HCT116 (cell line): Measurements from ENCODE around the gene ZNF605. TPM values are rescaled to one million over a fixed set of nuclear protein-coding genes. Genes with fewer than 3 reads are reported as not detected.

ENCODE experiments used
- ATAC-seq: fragments of 200-7000 bp; cut with Tn5 transposase; 2 replicates; pipeline ENCODE4 v1.9.1; 2020; ENCODE audit warnings: mild to moderate bottlenecking, moderate library complexity
- BruUV-seq: library from RNA; stranded (reverse); fragments of 400-500 nt; replicated peaks from 2 replicates; lab custom pipeline; 2021; lab: Mats Ljungman, UMichigan
- CTCF ChIA-PET: fragments of 300-600 bp; sonication (Branson Sonifier 250); formaldehyde crosslinking; loops from one replicate; lab custom pipeline; 2021; ENCODE audit warnings: antibody characterized with exemption; lab: Charles Lee
- POLR2A ChIA-PET: fragments of 300-600, 350-600 bp; sonication (Branson Sonifier 250); formaldehyde crosslinking; loops from one replicate; lab custom pipeline; 2021; ENCODE audit warnings: antibody characterized with exemption; lab: Charles Lee
- RAD21 ChIA-PET, 2 experiments: fragments of 300-600 bp; sonication (Branson Sonifier 250); formaldehyde crosslinking; loops; one replicate each; lab custom pipeline; 2023; ENCODE audit warnings: low total read pairs in 2 of 2; ENCODE audit not compliant: uncharacterized antibody in 2 of 2, unreplicated experiment in 2 of 2, low non-redundant PET in 1 of 2; lab: Charles Lee
- DNase-seq: peaks from one replicate; pipeline ENCODE4 v3.0.0-alpha.2; 2010; ENCODE audit warnings: low read depth, low spot score
- H2AFZ ChIP-seq: fragments of 200-600 bp; shearing (Covaris generic), sonication (generic); 2 replicates; pipeline ENCODE4 v1.6.1; 2017; ENCODE audit warnings: low read depth, mixed run types, mixed read lengths, antibody characterized with exemption, low read length; ENCODE audit not compliant: poor library complexity, severe bottlenecking
- H3K27ac ChIP-seq: 2 replicates; pipeline ENCODE4 v1.5.1; 2012; ENCODE audit warnings: low read depth, low read length
- H3K27me3 ChIP-seq: fragments of 200-600 bp; sonication (generic); 2 replicates; pipeline ENCODE4 v1.6.1; 2016; ENCODE audit warnings: mixed run types, low read length, mixed read lengths; ENCODE audit not compliant: insufficient read depth
- H3K36me3 ChIP-seq, 2 experiments: fragments of 200-500 bp in 1 of 2; fragments of 200-600 bp in 1 of 2; sonication (Bioruptor generic) in 1 of 2; sonication (generic) in 1 of 2; 2 replicates each; pipeline versions ENCODE4 v1.5.1 to v1.6.1; 2014 to 2016; ENCODE audit warnings: low read length in 2 of 2, inconsistent platforms in 1 of 2, mixed read lengths in 1 of 2, mixed run types in 1 of 2; ENCODE audit not compliant: insufficient read depth in 2 of 2, control insufficient read depth in 1 of 2
- H3K4me1 ChIP-seq, 2 experiments: fragments of 200-600 bp in 1 of 2; sonication (generic) in 1 of 2; 2 replicates each; pipeline versions ENCODE4 v1.5.1 to v1.6.1; 2012 to 2017; ENCODE audit warnings: low read length in 2 of 2, inconsistent platforms in 1 of 2, mild to moderate bottlenecking in 1 of 2, mixed read lengths in 1 of 2, mixed run types in 1 of 2, moderate library complexity in 1 of 2; ENCODE audit not compliant: insufficient read depth in 2 of 2, control insufficient read depth in 1 of 2
- H3K4me2 ChIP-seq: fragments of 200-600 bp; sonication (generic); 2 replicates; pipeline ENCODE4 v1.6.1; 2017; ENCODE audit warnings: mixed run types, low read length, mixed read lengths
- H3K4me3 ChIP-seq, 2 experiments: fragments of 200-600 bp in 1 of 2; sonication (generic) in 1 of 2; replicated peaks in 1 of 2; 2 replicates each; pipeline ENCODE4 v1.5.1; 2011 to 2016; ENCODE audit warnings: low read length in 2 of 2, control low read depth in 1 of 2, low read depth in 1 of 2, mild to moderate bottlenecking in 1 of 2, mixed read lengths in 1 of 2, mixed run types in 1 of 2
- H3K79me2 ChIP-seq: fragments of 200-600 bp; sonication (generic); 2 replicates; pipeline ENCODE4 v1.6.1; 2017; ENCODE audit warnings: mild to moderate bottlenecking, mixed run types, low read length, moderate library complexity, mixed read lengths; ENCODE audit not compliant: insufficient read depth
- H3K9ac ChIP-seq: fragments of 200-600 bp; sonication (generic); 2 replicates; pipeline ENCODE4 v1.6.1; 2016; ENCODE audit warnings: low read length, mixed read lengths
- H3K9me2 ChIP-seq: fragments of 200-600 bp; sonication (generic), shearing (Covaris generic); 2 replicates; pipeline ENCODE4 v1.6.1; 2017; ENCODE audit warnings: mixed run types, mild to moderate bottlenecking, moderate library complexity; ENCODE audit not compliant: insufficient read depth
- H3K9me3 ChIP-seq, 2 experiments: fragments of 200-500 bp in 1 of 2; fragments of 200-600 bp in 1 of 2; sonication (Bioruptor generic) in 1 of 2; sonication (generic) in 1 of 2; 2 replicates each; pipeline ENCODE4 v1.6.1; 2014 to 2017; ENCODE audit warnings: low read length in 2 of 2, mixed read lengths in 2 of 2, inconsistent platforms in 1 of 2, low read depth in 1 of 2, mild to moderate bottlenecking in 1 of 2, mixed run types in 1 of 2, moderate library complexity in 1 of 2; ENCODE audit not compliant: control insufficient read depth in 1 of 2, insufficient read depth in 1 of 2
- H4K20me1 ChIP-seq: fragments of 200-600 bp; sonication (generic), shearing (Covaris generic); 2 replicates; pipeline ENCODE4 v1.6.1; 2017; ENCODE audit warnings: mixed run types, mild to moderate bottlenecking, moderate library complexity; ENCODE audit not compliant: insufficient read depth
- ATF3 ChIP-seq: IDR thresholded peaks from 2 replicates; pipeline ENCODE4 v1.6.1; 2012
- CTCF ChIP-seq, 3 experiments: fragments of 200-600 bp in 1 of 3; sonication (generic) in 1 of 3; IDR thresholded peaks in 2 of 3; conservative IDR thresholded peaks in 1 of 3; 2 replicates each; pipeline ENCODE4 v1.5.1; 2012 to 2017; ENCODE audit warnings: low read depth in 2 of 3, low read length in 2 of 3, antibody characterized with exemption in 1 of 3, borderline replicate concordance in 1 of 3, control low read depth in 1 of 3, mild to moderate bottlenecking in 1 of 3, mixed read lengths in 1 of 3, mixed run types in 1 of 3, moderate library complexity in 1 of 3; ENCODE audit not compliant: insufficient read depth in 1 of 3
- EGR1 ChIP-seq: IDR thresholded peaks from 2 replicates; pipeline ENCODE4 v1.6.1; 2012; ENCODE audit warnings: low read depth
- ELF1 ChIP-seq: IDR thresholded peaks from 2 replicates; pipeline ENCODE4 v1.6.1; 2012; ENCODE audit warnings: low read depth, borderline replicate concordance
- EZH2 ChIP-seq: fragments of 200-600 bp; sonication (generic); IDR thresholded peaks from 2 replicates; pipeline ENCODE4 v1.6.1; 2017; ENCODE audit warnings: antibody characterized with exemption, mixed run types
- EZH2phosphoT487 ChIP-seq: fragments of 200-600 bp; IDR thresholded peaks from 2 replicates; pipeline ENCODE4 v1.6.1; 2018; ENCODE audit warnings: antibody characterized with exemption, borderline replicate concordance
- FOSL1 ChIP-seq: IDR thresholded peaks from 2 replicates; pipeline ENCODE4 v1.6.1; 2012; ENCODE audit warnings: low read depth
- JUND ChIP-seq: IDR thresholded peaks from 2 replicates; pipeline ENCODE4 v1.6.1; 2012
- MAX ChIP-seq: IDR thresholded peaks from 2 replicates; pipeline ENCODE4 v1.6.1; 2012
- POLR2AphosphoS5 ChIP-seq: IDR thresholded peaks from 2 replicates; pipeline ENCODE4 v1.6.1; 2011; ENCODE audit warnings: mild to moderate bottlenecking, low read depth, low read length, moderate library complexity
- RAD21 ChIP-seq: IDR thresholded peaks from 2 replicates; pipeline ENCODE4 v1.6.1; 2012; ENCODE audit warnings: low read depth, mild to moderate bottlenecking
- REST ChIP-seq: IDR thresholded peaks from 2 replicates; pipeline ENCODE4 v1.6.1; 2012; ENCODE audit warnings: low read depth
- SIN3A ChIP-seq: IDR thresholded peaks from 2 replicates; pipeline ENCODE4 v1.6.1; 2012; ENCODE audit warnings: low read depth
- SP1 ChIP-seq: IDR thresholded peaks from 2 replicates; pipeline ENCODE4 v1.6.1; 2012; ENCODE audit warnings: low read depth
- SRF ChIP-seq: IDR thresholded peaks from 2 replicates; pipeline ENCODE4 v1.6.1; 2012; ENCODE audit warnings: low read depth
- YY1 ChIP-seq: IDR thresholded peaks from 2 replicates; pipeline ENCODE4 v1.6.1; 2011; ENCODE audit warnings: low read length, low read depth, moderate library complexity, mild to moderate bottlenecking; ENCODE audit not compliant: insufficient replicate concordance; ENCODE audit errors: extremely low read depth
- ZBTB33 ChIP-seq: IDR thresholded peaks from 2 replicates; pipeline ENCODE4 v1.6.1; 2011; ENCODE audit warnings: mild to moderate bottlenecking, low read length, moderate library complexity; ENCODE audit not compliant: insufficient replicate concordance; ENCODE audit errors: extremely low read depth
- ZFX ChIP-seq: fragments of 450-650 bp; IDR thresholded peaks from 2 replicates; pipeline ENCODE4 v1.6.1; 2017
- ZNF274 ChIP-seq: fragments of 200-500 bp; sonication (Bioruptor generic); IDR thresholded peaks from 2 replicates; pipeline ENCODE4 v1.6.1; 2014; ENCODE audit warnings: mild to moderate bottlenecking, low read depth, low read length, inconsistent platforms
- intact Hi-C: fragments of 100-400 bp; cut with micrococcal nuclease; formaldehyde crosslinking; loops from 2 replicates; pipeline ENCODE4 v1.10.0; 2022
- total RNA-seq: library from RNA; stranded (reverse); gene quantifications from one replicate; pipeline ENCODE4 v1.2.1, GENCODE V29; 2021; ENCODE audit not compliant: unreplicated experiment

ZNF605 gene
- total RNA-seq, 1 experiment from 2014 or later = 0.02 TPM

GRCh38 chr12:132888852-132889251 lies 67.3 kb downstream of the ZNF605 start:
- Histone ChIP-seq H3K4me2 (no peak overlapping the region), H3K27ac (no peak overlapping the region), H3K79me2 (no peaks in the 10 kb centered on the region), H4K20me1 (no peaks in the 10 kb centered on the region), H2AFZ (no peak overlapping the region), H3K9ac (no peak overlapping the region), H3K27me3 (no peaks in the 10 kb centered on the region), H3K9me3 (peaks cover 3% of the 10 kb centered on the region in 2 experiments; a peak in 1 of 4 replicates), H3K9me2 (no peaks in the 10 kb centered on the region), H3K36me3 (no peaks in the 10 kb centered on the region), H3K4me1 (no peaks in the 10 kb centered on the region), H3K4me3 (no peak overlapping the region)
- POLR2A ChIA-PET = no interaction called here
- intact Hi-C loops = no loop called here
- DNase-seq (no peak), ATAC-seq (no peak)
- CTCF ChIA-PET = no interaction called here
- no TSS peak for BruUV-seq
- no peak for TF ChIP-seq EZH2
- no peak for TF ChIP-seq SRF
- TF ChIP-seq MAX = no peak
- no peak for TF ChIP-seq CTCF (IDR thresholded peaks at IDR 0.05 in 2 of 3, conservative IDR thresholded peaks at IDR 0.05 in 1 of 3; ENCODE audit: borderline replicate concordance in 1 of 3, insufficient read depth in 1 of 3, low read depth in 2 of 3, low read length in 2 of 3)
- TF ChIP-seq ELF1 = no peak
- no peak for TF ChIP-seq ZFX
- TF ChIP-seq YY1 = no peak
- TF ChIP-seq RAD21 = no peak
- TF ChIP-seq EGR1 = no peak
- TF ChIP-seq ZNF274 = no peak
- TF ChIP-seq SP1 = no peak
- TF ChIP-seq ATF3 = no peak
- no peak for TF ChIP-seq REST
- no peak for TF ChIP-seq ZBTB33
- no peak for TF ChIP-seq EZH2phosphoT487
- TF ChIP-seq SIN3A = no peak
- TF ChIP-seq FOSL1 = no peak
- no peak for TF ChIP-seq POLR2AphosphoS5
- no peak for TF ChIP-seq JUND
- RAD21 ChIA-PET = no interaction called here
